Hepatocyte (in vitro differentiated cells): ENCODE data around the gene SIL1. TPM values are rescaled to one million over a fixed set of nuclear protein-coding genes. Genes with fewer than 3 reads are reported as not detected.

ENCODE experiments used
- DNase-seq: peaks from one replicate; pipeline ENCODE4 v3.0.0-alpha.2; 2016; ENCODE audit warnings: low spot score
- H2AFZ ChIP-seq: fragments of 200-600 bp; sonication (generic); 2 replicates; pipeline ENCODE4 v1.6.0; 2016; ENCODE audit warnings: antibody characterized with exemption, mild to moderate bottlenecking
- H3K27ac ChIP-seq: fragments of 200-600 bp; sonication (generic); 2 replicates; pipeline ENCODE4 v1.5.1; 2016; ENCODE audit warnings: mild to moderate bottlenecking
- H3K27me3 ChIP-seq: fragments of 200-600 bp; sonication (generic); 2 replicates; pipeline ENCODE4 v1.6.1; 2016
- H3K36me3 ChIP-seq: fragments of 200-600 bp; sonication (generic); replicated peaks from 2 replicates; pipeline ENCODE4 v1.5.1; 2016; ENCODE audit warnings: low read depth; ENCODE audit not compliant: insufficient read depth
- H3K4me1 ChIP-seq: fragments of 200-600 bp; sonication (generic); 2 replicates; pipeline ENCODE4 v1.5.1; 2016; ENCODE audit warnings: mild to moderate bottlenecking, moderate library complexity; ENCODE audit not compliant: insufficient read depth
- H3K4me2 ChIP-seq: fragments of 200-600 bp; sonication (generic); 2 replicates; pipeline ENCODE4 v1.6.0; 2016
- H3K4me3 ChIP-seq: fragments of 200-600 bp; sonication (generic); 2 replicates; pipeline ENCODE4 v1.5.1; 2016; ENCODE audit warnings: mild to moderate bottlenecking
- H3K79me2 ChIP-seq: fragments of 200-600 bp; sonication (generic); 2 replicates; pipeline ENCODE4 v1.6.0; 2017; ENCODE audit warnings: mild to moderate bottlenecking
- H3K9me2 ChIP-seq: fragments of 200-600 bp; sonication (generic); replicated peaks from 2 replicates; pipeline ENCODE4 v1.6.0; 2017; ENCODE audit warnings: mild to moderate bottlenecking; ENCODE audit not compliant: insufficient read depth
- H3K9me3 ChIP-seq: fragments of 200-600 bp; sonication (generic); 2 replicates; pipeline ENCODE4 v1.5.1; 2016; ENCODE audit warnings: low read depth, mild to moderate bottlenecking
- H4K20me1 ChIP-seq: fragments of 200-600 bp; sonication (generic); 2 replicates; pipeline ENCODE4 v1.6.0; 2016; ENCODE audit warnings: mild to moderate bottlenecking; ENCODE audit not compliant: insufficient read depth, poor library complexity, severe bottlenecking
- CTCF ChIP-seq: fragments of 200-600 bp; sonication (generic); IDR thresholded peaks from 2 replicates; pipeline ENCODE4 v1.5.1; 2016; ENCODE audit warnings: antibody characterized with exemption, mild to moderate bottlenecking; ENCODE audit not compliant: poor library complexity
- EZH2 ChIP-seq: fragments of 200-600 bp; sonication (generic); IDR thresholded peaks from 2 replicates; pipeline ENCODE4 v1.6.1; 2016; ENCODE audit warnings: antibody characterized with exemption, mild to moderate bottlenecking, borderline replicate concordance
- EZH2phosphoT487 ChIP-seq: fragments of 200-600 bp; sonication (generic); IDR thresholded peaks from one replicate; pipeline ENCODE4 v1.6.1; 2018; ENCODE audit warnings: antibody characterized with exemption, mild to moderate bottlenecking, low read depth, moderate library complexity; ENCODE audit not compliant: unreplicated experiment, severe bottlenecking
- WGBS: methylation state at CpG from one replicate; pipeline ENCODE4 v1.1.6; 2016; ENCODE audit warnings: low lambda C conversion rate; ENCODE audit errors: missing lambda C conversion rate; 5-methylcytosine and 5-hydroxymethylcytosine counted together
- polyA plus RNA-seq: library from polyadenylated mRNA; unstranded; fragments of >200 nt; fragmentation: Nextera tagmentation; extraction: Ambion mirVana; gene quantifications from 2 replicates; pipeline ENCODE4 v1.2.1, GENCODE V29; 2016
- total RNA-seq: library from RNA; depleted of rRNA; stranded (reverse); fragments of >200 nt; gene quantifications from 2 replicates; pipeline ENCODE4 v1.2.3, GENCODE V29; 2014

The SIL1 gene
- total and polyA plus RNA-seq, 2 experiments from 2014 or later = 82.0 to 176 TPM

- Histone ChIP-seq H3K9me2 (no peaks in the 10 kb centered on the region), H3K36me3 (no peaks in the 10 kb centered on the region), H3K27ac (no peak overlapping the region), H3K4me2 (no peak overlapping the region), H3K27me3 (no peaks in the 10 kb centered on the region), H3K4me1 (no peaks in the 10 kb centered on the region), H4K20me1 (no peaks in the 10 kb centered on the region), H2AFZ (no peak overlapping the region), H3K79me2 (no peaks in the 10 kb centered on the region), H3K9me3 (no peaks in the 10 kb centered on the region), H3K4me3 (no peak overlapping the region)
- 61% methylated on average over 6 of the region's 6 CpGs for WGBS
- TF ChIP-seq CTCF (no peak), EZH2phosphoT487 (no peak), EZH2 (no peak)
- peak; percentile 15 for DNase-seq
Measured at GRCh38 chr5:139232147-139232724, 34.1 kb upstream of the SIL1 start.

GRCh38 chr5:139228201-139228803 is 30.1 kb upstream of the SIL1 start:
- Histone ChIP-seq H3K79me2 (no peaks in the 10 kb centered on the region), H3K4me3 (no peak overlapping the region), H3K27me3 (no peaks in the 10 kb centered on the region), H2AFZ (no peak overlapping the region), H3K4me2 (no peak overlapping the region), H3K4me1 (no peaks in the 10 kb centered on the region), H3K9me3 (no peaks in the 10 kb centered on the region), H4K20me1 (no peaks in the 10 kb centered on the region), H3K36me3 (no peaks in the 10 kb centered on the region), H3K27ac (no peak overlapping the region), H3K9me2 (no peaks in the 10 kb centered on the region)
- no peak for DNase-seq
- 50% methylated on average over 1 of the region's 1 CpG for WGBS
- TF ChIP-seq EZH2 (no peak), EZH2phosphoT487 (no peak), CTCF (no peak)

- no peak for DNase-seq
- no peak overlapping the region for H3K27ac ChIP-seq
- H3K27me3 ChIP-seq = no peaks in the 10 kb centered on the region
- H4K20me1 ChIP-seq = no peaks in the 10 kb centered on the region
- H3K4me3 ChIP-seq = no peak overlapping the region
- no peak overlapping the region for H2AFZ ChIP-seq
- H3K36me3 ChIP-seq = no peaks in the 10 kb centered on the region
- WGBS = 86% methylated on average over 2 of the region's 2 CpGs
- H3K9me3 ChIP-seq = no peaks in the 10 kb centered on the region
- no peak for TF ChIP-seq EZH2phosphoT487
- H3K9me2 ChIP-seq = no peaks in the 10 kb centered on the region
- no peak overlapping the region for H3K4me2 ChIP-seq
- no peaks in the 10 kb centered on the region for H3K79me2 ChIP-seq
- no peaks in the 10 kb centered on the region for H3K4me1 ChIP-seq
Measured at GRCh38 chr5:139226131-139226530, 28.0 kb upstream of the SIL1 start.

GRCh38 chr5:139223481-139223880 is 25.3 kb upstream of the SIL1 start:
- Histone ChIP-seq H3K27ac (no peak overlapping the region), H3K9me3 (no peaks in the 10 kb centered on the region), H4K20me1 (no peaks in the 10 kb centered on the region), H2AFZ (no peak overlapping the region), H3K9me2 (no peaks in the 10 kb centered on the region), H3K36me3 (no peaks in the 10 kb centered on the region), H3K4me3 (no peak overlapping the region), H3K27me3 (no peaks in the 10 kb centered on the region), H3K4me1 (no peaks in the 10 kb centered on the region), H3K79me2 (no peaks in the 10 kb centered on the region), H3K4me2 (no peak overlapping the region)
- DNase-seq = no peak
- TF ChIP-seq EZH2phosphoT487 (no peak), CTCF (no peak), EZH2 (no peak)
- 84% methylated on average over 3 of the region's 3 CpGs for WGBS
